ENCODE measurements around the gene PIK3CA. TPM values are rescaled to one million over a fixed set of nuclear protein-coding genes. Genes with fewer than 3 reads are reported as not detected.

Gene PIK3CA
- total and polyA plus RNA-seq, 12 donors, result 4.0 to 35.3 (median 22.5) TPM

- intact Hi-C loops (cut with DNase I), result no loop called here
- 55 to 58% methylated on average over 3 of the region's 3 CpGs for WGBS, 2 donors
These were observed 27.2 kb downstream of the PIK3CA start for GRCh38 chr3:179175358-179175757.

DNA sequence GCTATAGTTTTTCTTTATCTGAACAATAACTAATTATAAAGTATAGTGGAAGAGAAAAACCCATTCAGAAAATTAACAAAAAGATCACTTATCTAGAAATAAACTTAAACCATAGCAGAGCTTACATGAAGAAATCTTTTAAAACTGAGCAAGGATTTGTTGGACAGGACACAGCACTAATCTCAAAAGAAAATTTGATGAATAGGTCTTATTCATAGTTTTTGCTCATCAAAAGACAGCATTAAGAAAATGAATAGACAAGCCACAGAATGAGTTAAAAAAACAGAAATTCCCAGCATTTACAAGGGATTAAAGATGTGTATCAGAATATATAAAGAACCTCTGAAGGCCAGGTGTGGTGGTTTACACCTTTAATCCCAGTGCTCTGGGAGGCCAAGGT, 29.5 kb downstream of the PIK3CA start:
- H3K36me3 ChIP-seq, result no peaks in the 10 kb centered on the region
- no peaks in the 10 kb centered on the region for H3K27me3 ChIP-seq
- peaks cover 0 to 10% (median under 1%) of the 10 kb centered on the region in 11 donors for H3K9me3 ChIP-seq
- TF ChIP-seq, protein P1, sequence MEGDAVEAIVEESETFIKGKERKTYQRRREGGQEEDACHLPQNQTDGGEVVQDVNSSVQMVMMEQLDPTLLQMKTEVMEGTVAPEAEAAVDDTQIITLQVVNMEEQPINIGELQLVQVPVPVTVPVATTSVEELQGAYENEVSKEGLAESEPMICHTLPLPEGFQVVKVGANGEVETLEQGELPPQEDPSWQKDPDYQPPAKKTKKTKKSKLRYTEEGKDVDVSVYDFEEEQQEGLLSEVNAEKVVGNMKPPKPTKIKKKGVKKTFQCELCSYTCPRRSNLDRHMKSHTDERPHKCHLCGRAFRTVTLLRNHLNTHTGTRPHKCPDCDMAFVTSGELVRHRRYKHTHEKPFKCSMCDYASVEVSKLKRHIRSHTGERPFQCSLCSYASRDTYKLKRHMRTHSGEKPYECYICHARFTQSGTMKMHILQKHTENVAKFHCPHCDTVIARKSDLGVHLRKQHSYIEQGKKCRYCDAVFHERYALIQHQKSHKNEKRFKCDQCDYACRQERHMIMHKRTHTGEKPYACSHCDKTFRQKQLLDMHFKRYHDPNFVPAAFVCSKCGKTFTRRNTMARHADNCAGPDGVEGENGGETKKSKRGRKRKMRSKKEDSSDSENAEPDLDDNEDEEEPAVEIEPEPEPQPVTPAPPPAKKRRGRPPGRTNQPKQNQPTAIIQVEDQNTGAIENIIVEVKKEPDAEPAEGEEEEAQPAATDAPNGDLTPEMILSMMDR (IDR thresholded peaks at IDR 0.05), result no peak
- peaks cover 20 to 67% (median 51%) of the 10 kb centered on the region in 9 donors for H3K4me1 ChIP-seq
- ATAC-seq (no peak), DNase-seq (no peak)
- intact Hi-C loops (cut with DNase I), result no loop called here
- no peak overlapping the region for H3K4me3 ChIP-seq
- no peak overlapping the region for H3K27ac ChIP-seq

More at GRCh38 chr3:179175358-179175757, 27.2 kb downstream of the PIK3CA start:
- TF ChIP-seq, protein P1 (IDR thresholded peaks at IDR 0.05), result no peak
- H3K36me3 ChIP-seq, result no peaks in the 10 kb centered on the region
- H3K9me3 ChIP-seq, result peaks cover 0 to 32% (median 18%) of the 10 kb centered on the region in 11 donors
- no peak overlapping the region for H3K4me3 ChIP-seq
- ATAC-seq (no peak), DNase-seq (no peak)
- no peaks in the 10 kb centered on the region for H3K27me3 ChIP-seq
- no peak overlapping the region for H3K27ac ChIP-seq
- peaks cover 5 to 44% (median 28%) of the 10 kb centered on the region in 9 donors for H3K4me1 ChIP-seq

DNA sequence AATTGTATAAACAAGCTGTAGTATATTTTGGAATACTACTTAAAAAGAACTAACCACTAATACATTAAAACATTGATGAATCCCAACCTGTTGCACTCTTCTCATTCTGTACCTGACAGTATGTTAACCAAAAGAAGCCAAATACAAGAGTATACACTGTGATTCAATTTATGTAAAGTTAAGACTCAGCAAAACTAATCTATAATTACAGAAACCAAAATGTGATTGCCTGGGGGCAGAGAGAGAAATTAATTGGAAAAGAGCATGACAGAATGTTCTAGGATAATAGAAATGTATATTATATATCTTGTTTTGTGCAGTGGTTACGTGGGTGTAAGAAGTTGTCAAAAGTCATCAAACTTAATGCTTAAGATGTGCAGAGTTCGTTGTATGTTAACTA, 31.1 kb downstream of the PIK3CA start:
- Histone ChIP-seq H3K27me3 (no peaks in the 10 kb centered on the region), H3K36me3 (no peaks in the 10 kb centered on the region), H3K4me3 (no peak overlapping the region), H3K4me1 (peaks cover 21 to 82% (median 66%) of the 10 kb centered on the region in 9 donors), H3K27ac (peak overlapping the region in 4 of 10 donors; percentile 45 to 71 (median 66)), H3K9me3 (no peaks in the 10 kb centered on the region)
- TF ChIP-seq, protein P1 (IDR thresholded peaks at IDR 0.05), result no peak
- intact Hi-C loops (cut with DNase I), result no loop called here
- ATAC-seq, result no peak
- WGBS, 2 donors, result 77 to 80% methylated on average over 2 of the region's 2 CpGs
- DNase-seq, result no peak

DNA sequence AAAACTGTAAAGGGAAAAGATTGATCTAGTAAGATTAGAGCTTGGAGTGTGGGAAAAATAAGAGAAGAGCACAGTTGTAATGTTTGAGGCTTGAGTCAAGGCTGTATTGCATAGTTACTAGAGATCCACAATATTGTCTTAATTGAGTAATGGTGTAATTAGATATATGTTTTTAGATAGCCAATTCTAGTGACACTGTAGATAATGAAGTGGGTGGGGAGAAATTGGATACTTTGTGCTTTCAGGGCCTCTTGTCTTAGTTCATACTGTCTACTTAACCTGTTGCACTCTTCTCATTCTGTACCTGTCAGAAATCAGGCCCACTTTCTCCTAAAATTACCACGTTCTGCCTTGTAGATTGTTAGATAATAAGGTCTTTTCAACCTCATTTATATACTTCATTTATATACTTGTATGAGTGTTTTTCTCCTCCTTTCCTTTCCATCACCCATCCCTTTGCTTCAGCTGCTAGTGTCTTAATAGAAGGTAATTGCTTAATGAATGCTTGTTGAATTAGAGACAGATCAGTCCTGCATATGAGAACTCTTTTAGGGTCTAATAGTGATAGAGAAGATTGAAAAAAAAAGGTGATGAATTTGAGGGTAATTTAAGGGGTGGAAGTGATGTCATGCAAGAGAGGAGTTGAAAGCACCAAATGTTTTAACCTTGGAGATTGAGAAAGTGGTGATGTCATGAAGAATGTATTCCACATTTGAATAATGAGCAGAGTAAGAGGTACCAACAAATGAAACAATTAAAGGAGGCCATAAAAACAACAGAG, 32.0 kb downstream of the PIK3CA start:
- DNase-seq, result no peak
- TF ChIP-seq, protein P1 (IDR thresholded peaks at IDR 0.05), result no peak
- Histone ChIP-seq H3K4me1 (peaks cover 21 to 82% (median 69%) of the 10 kb centered on the region in 9 donors), H3K36me3 (no peaks in the 10 kb centered on the region), H3K27ac (peak overlapping the region in 9 of 10 donors; percentile 4 to 71 (median 58)), H3K27me3 (no peaks in the 10 kb centered on the region), H3K4me3 (no peak overlapping the region), H3K9me3 (no peaks in the 10 kb centered on the region)
- intact Hi-C loops (cut with DNase I), result loop anchor here in 2 of 10 donors (5.0 kb wide), 1 partner anchor 33 kb away; the partner anchor contains the start of gene PIK3CA (in 2 of the 2)
- ATAC-seq, result peak in 1 of 8 donors; percentile 38
- WGBS, 2 donors, result 41 to 58% methylated on average over 1 of the region's 1 CpG
